Measurements from ENCODE around the gene HOMER2.
A peak's percentile ranks its signal among the peaks of the same experiment; 100 is the strongest.
"Not testable (repeated sequence)": the region's sequence is repeated elsewhere in the genome, so short reads cannot be mapped to it uniquely, and the experiment has no call there.

Gene HOMER2

GRCh38 chr15:82952158-82953081 is at the start of gene HOMER2:
TSS of gene HOMER2 (minus strand) at chr15:82952720. CDS start at chr15:82952535, 185 bp downstream.
- no peaks in the 10 kb centered on the region for H3K27me3 ChIP-seq (ENCODE audit: insufficient read depth, low read depth, severe bottlenecking)
- no peaks in the 10 kb centered on the region for H3K36me3 ChIP-seq
- H3K9me3 ChIP-seq (ENCODE audit: severe bottlenecking): no peaks in the 10 kb centered on the region
- TF ChIP-seq CTCF (IDR thresholded peaks at IDR 0.05; ENCODE audit: low read depth, low read length): no peak
- DNase-seq: peak; percentile 52
- H3K27ac ChIP-seq: peak within 1 kb of the TSS; percentile 48; the same call in 1 of the 2 replicates
- peak within 1 kb of the TSS; percentile 80 for H3K4me3 ChIP-seq (ENCODE audit: low read depth, low read length)

GRCh38 chr15:83000672-83001031 is 48.1 kb upstream of the HOMER2 start:
- H3K4me3 ChIP-seq (ENCODE audit: low read depth, low read length); H3K27me3 ChIP-seq (ENCODE audit: insufficient read depth, low read depth, severe bottlenecking); H3K36me3 ChIP-seq; H3K27ac ChIP-seq; H3K9me3 ChIP-seq (ENCODE audit: severe bottlenecking); DNase-seq: not testable (repeated sequence)

GRCh38 chr15:82999905-83000671 is 47.6 kb upstream of the HOMER2 start:
- Histone ChIP-seq H3K4me3 (ENCODE audit: low read depth, low read length) (no peak overlapping the region), H3K27me3 (ENCODE audit: insufficient read depth, low read depth, severe bottlenecking) (no peaks in the 10 kb centered on the region), H3K9me3 (ENCODE audit: severe bottlenecking) (no peaks in the 10 kb centered on the region), H3K36me3 (peaks cover 5% of the 10 kb centered on the region), H3K27ac (peak overlapping the region; percentile 15)
- peak; percentile 48; the same call in 1 of the 2 replicates for TF ChIP-seq CTCF (IDR thresholded peaks at IDR 0.05; ENCODE audit: low read depth, low read length)
- DNase-seq: peak; percentile 33

- no peak for DNase-seq
- no peaks in the 10 kb centered on the region for H3K9me3 ChIP-seq (ENCODE audit: severe bottlenecking)
- no peak overlapping the region for H3K4me3 ChIP-seq (ENCODE audit: low read depth, low read length)
- no peaks in the 10 kb centered on the region for H3K27me3 ChIP-seq (ENCODE audit: insufficient read depth, low read depth, severe bottlenecking)
- H3K27ac ChIP-seq: peak overlapping the region; percentile 15; the same call in 1 of the 2 replicates
- TF ChIP-seq CTCF (IDR thresholded peaks at IDR 0.05; ENCODE audit: low read depth, low read length): no peak
- H3K36me3 ChIP-seq: peaks cover 5% of the 10 kb centered on the region
Measured at GRCh38 chr15:82999426-82999825, 46.9 kb upstream of the HOMER2 start.

GRCh38 chr15:82995938-82996337 is 43.4 kb upstream of the HOMER2 start:
- Histone ChIP-seq H3K27me3 (ENCODE audit: insufficient read depth, low read depth, severe bottlenecking) (no peaks in the 10 kb centered on the region), H3K4me3 (ENCODE audit: low read depth, low read length) (no peak overlapping the region), H3K27ac (peak overlapping the region; percentile 58), H3K36me3 (peaks cover 8% of the 10 kb centered on the region), H3K9me3 (ENCODE audit: severe bottlenecking) (no peaks in the 10 kb centered on the region)
- no peak for DNase-seq
- TF ChIP-seq CTCF (IDR thresholded peaks at IDR 0.05; ENCODE audit: low read depth, low read length): no peak

GRCh38 chr15:82995076-82995475 is 42.6 kb upstream of the HOMER2 start:
- Histone ChIP-seq H3K4me3 (ENCODE audit: low read depth, low read length) (no peak overlapping the region), H3K9me3 (ENCODE audit: severe bottlenecking) (no peaks in the 10 kb centered on the region), H3K27ac (peak overlapping the region; percentile 50), H3K27me3 (ENCODE audit: insufficient read depth, low read depth, severe bottlenecking) (no peaks in the 10 kb centered on the region), H3K36me3 (peaks cover 13% of the 10 kb centered on the region)
- DNase-seq: no peak
- TF ChIP-seq CTCF (IDR thresholded peaks at IDR 0.05; ENCODE audit: low read depth, low read length): no peak

Measured in WERI-Rb-1 (cell line).